WTC11 (cell line): ENCODE results near the gene RNF7.

ENCODE experiments used
- CBFB ChIP-seq: sonication (generic); formaldehyde crosslinking; IDR thresholded peaks from 2 replicates; pipeline ENCODE4 v1.8.1; 2022; ENCODE audit warnings: mild to moderate bottlenecking, low read depth, missing genetic modification reagents
- ELF4 ChIP-seq: sonication (generic); formaldehyde crosslinking; IDR thresholded peaks from 2 replicates; pipeline ENCODE4 v1.8.1; 2022; ENCODE audit warnings: low read depth, mild to moderate bottlenecking, moderate library complexity, missing genetic modification reagents
- ZBTB21 ChIP-seq: sonication (generic); formaldehyde crosslinking; IDR thresholded peaks from 2 replicates; pipeline ENCODE4 v1.8.1; 2023; ENCODE audit warnings: mild to moderate bottlenecking, missing genetic modification reagents, borderline replicate concordance
- ZNF138 ChIP-seq: sonication (generic); formaldehyde crosslinking; conservative IDR thresholded peaks from 2 replicates; pipeline ENCODE4 v1.8.1; 2022; ENCODE audit warnings: mild to moderate bottlenecking, moderate library complexity, missing genetic modification reagents
- ZNF423 ChIP-seq: fragments of 250-450 bp; sonication (Bioruptor Pico); IDR thresholded peaks from 2 replicates; pipeline ENCODE4 v2.1.2; 2022; ENCODE audit warnings: mild to moderate bottlenecking, moderate library complexity
- TF ChIP-seq, protein P1 (sequence below): sonication (generic); formaldehyde crosslinking; IDR thresholded peaks from 2 replicates; pipeline ENCODE4 v1.8.1; 2022; ENCODE audit warnings: low read depth, missing genetic modification reagents, borderline replicate concordance
- TF ChIP-seq, protein P2 (sequence below): sonication (generic); formaldehyde crosslinking; IDR thresholded peaks from 2 replicates; pipeline ENCODE4 v1.8.0; 2022; ENCODE audit warnings: mild to moderate bottlenecking, missing genetic modification reagents
- TF ChIP-seq, protein P3 (sequence below): sonication (generic); formaldehyde crosslinking; IDR thresholded peaks from 2 replicates; pipeline ENCODE4 v1.8.1; 2022; ENCODE audit warnings: mild to moderate bottlenecking, moderate library complexity, missing genetic modification reagents
- TF ChIP-seq, protein P4 (sequence below): fragments of 200-600 bp; IDR thresholded peaks from 2 replicates; pipeline ENCODE4 v1.8.0; 2022; ENCODE audit warnings: antibody characterized with exemption
- TF ChIP-seq, protein P5 (sequence below): sonication (generic); formaldehyde crosslinking; IDR thresholded peaks from 2 replicates; pipeline ENCODE4 v1.8.1; 2023; ENCODE audit warnings: mild to moderate bottlenecking, missing genetic modification reagents, moderate library complexity

DNA sequence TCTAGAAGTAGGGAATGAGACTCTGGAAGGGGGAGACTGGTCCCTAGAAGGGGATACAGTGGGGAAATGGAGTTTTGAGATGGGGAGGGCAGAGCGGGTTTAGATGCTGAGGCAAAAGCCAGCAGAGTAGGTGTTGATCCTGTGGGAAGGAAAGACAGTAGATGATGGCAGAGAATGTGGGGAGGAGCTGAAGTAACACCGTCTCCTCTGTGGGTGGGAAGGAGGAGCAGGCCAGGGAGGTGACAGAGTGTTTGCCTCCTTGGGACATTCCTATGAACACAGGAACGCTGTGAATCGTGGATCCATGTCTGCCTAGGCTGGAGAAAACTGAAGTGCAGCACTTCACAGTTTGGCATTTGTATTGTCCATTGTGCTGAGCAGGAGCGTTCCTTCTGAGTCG is 45.5 kb downstream of the RNF7 start:
- TF ChIP-seq, protein P1, sequence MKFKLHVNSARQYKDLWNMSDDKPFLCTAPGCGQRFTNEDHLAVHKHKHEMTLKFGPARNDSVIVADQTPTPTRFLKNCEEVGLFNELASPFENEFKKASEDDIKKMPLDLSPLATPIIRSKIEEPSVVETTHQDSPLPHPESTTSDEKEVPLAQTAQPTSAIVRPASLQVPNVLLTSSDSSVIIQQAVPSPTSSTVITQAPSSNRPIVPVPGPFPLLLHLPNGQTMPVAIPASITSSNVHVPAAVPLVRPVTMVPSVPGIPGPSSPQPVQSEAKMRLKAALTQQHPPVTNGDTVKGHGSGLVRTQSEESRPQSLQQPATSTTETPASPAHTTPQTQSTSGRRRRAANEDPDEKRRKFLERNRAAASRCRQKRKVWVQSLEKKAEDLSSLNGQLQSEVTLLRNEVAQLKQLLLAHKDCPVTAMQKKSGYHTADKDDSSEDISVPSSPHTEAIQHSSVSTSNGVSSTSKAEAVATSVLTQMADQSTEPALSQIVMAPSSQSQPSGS (CRISPR knock-in tag) = no peak
- TF ChIP-seq, protein P2, sequence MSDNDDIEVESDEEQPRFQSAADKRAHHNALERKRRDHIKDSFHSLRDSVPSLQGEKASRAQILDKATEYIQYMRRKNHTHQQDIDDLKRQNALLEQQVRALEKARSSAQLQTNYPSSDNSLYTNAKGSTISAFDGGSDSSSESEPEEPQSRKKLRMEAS (CRISPR knock-in tag) = no peak
- no peak for TF ChIP-seq ELF4
- TF ChIP-seq CBFB (CRISPR knock-in tag) = no peak
- TF ChIP-seq, protein P3, sequence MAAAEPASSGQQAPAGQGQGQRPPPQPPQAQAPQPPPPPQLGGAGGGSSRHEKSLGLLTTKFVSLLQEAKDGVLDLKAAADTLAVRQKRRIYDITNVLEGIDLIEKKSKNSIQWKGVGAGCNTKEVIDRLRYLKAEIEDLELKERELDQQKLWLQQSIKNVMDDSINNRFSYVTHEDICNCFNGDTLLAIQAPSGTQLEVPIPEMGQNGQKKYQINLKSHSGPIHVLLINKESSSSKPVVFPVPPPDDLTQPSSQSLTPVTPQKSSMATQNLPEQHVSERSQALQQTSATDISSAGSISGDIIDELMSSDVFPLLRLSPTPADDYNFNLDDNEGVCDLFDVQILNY (CRISPR knock-in tag) = no peak
- TF ChIP-seq, protein P4, sequence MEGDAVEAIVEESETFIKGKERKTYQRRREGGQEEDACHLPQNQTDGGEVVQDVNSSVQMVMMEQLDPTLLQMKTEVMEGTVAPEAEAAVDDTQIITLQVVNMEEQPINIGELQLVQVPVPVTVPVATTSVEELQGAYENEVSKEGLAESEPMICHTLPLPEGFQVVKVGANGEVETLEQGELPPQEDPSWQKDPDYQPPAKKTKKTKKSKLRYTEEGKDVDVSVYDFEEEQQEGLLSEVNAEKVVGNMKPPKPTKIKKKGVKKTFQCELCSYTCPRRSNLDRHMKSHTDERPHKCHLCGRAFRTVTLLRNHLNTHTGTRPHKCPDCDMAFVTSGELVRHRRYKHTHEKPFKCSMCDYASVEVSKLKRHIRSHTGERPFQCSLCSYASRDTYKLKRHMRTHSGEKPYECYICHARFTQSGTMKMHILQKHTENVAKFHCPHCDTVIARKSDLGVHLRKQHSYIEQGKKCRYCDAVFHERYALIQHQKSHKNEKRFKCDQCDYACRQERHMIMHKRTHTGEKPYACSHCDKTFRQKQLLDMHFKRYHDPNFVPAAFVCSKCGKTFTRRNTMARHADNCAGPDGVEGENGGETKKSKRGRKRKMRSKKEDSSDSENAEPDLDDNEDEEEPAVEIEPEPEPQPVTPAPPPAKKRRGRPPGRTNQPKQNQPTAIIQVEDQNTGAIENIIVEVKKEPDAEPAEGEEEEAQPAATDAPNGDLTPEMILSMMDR = no peak
- TF ChIP-seq ZBTB21 (CRISPR knock-in tag) = no peak
- TF ChIP-seq, protein P5, sequence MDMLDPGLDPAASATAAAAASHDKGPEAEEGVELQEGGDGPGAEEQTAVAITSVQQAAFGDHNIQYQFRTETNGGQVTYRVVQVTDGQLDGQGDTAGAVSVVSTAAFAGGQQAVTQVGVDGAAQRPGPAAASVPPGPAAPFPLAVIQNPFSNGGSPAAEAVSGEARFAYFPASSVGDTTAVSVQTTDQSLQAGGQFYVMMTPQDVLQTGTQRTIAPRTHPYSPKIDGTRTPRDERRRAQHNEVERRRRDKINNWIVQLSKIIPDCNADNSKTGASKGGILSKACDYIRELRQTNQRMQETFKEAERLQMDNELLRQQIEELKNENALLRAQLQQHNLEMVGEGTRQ (CRISPR knock-in tag) = no peak
- TF ChIP-seq ZNF423 = no peak
- TF ChIP-seq ZNF138 (CRISPR knock-in tag) = no peak
